BLaER1 treated with 17β-estradiol and CSF1 and Interleukin-3, amounts not matched to agents 10 nM and 100 nM (cell line): Measurements from ENCODE around the gene ERCC1.
A peak's percentile ranks its signal among the peaks of the same experiment; 100 is the strongest.
"Not testable (repeated sequence)": the region's sequence is repeated elsewhere in the genome, so short reads cannot be mapped to it uniquely, and the experiment has no call there.

Source experiments
- H3K27ac ChIP-seq, 11 experiments: shearing (Covaris generic); formaldehyde crosslinking; 2 replicates each; pipeline ENCODE4 v1.8.1; 2022
- H3K27me3 ChIP-seq, 11 experiments: shearing (Covaris generic); formaldehyde crosslinking; 2 replicates each; pipeline ENCODE4 v1.8.1; 2022
- H3K36me3 ChIP-seq, 11 experiments: shearing (Covaris generic); formaldehyde crosslinking; 2 replicates each; pipeline ENCODE4 v1.8.1; 2022
- H3K4me1 ChIP-seq, 10 experiments: shearing (Covaris generic); formaldehyde crosslinking; 2 replicates each; pipeline ENCODE4 v1.8.1; 2022
- H3K4me2 ChIP-seq, 11 experiments: shearing (Covaris generic); formaldehyde crosslinking; 2 replicates each; pipeline ENCODE4 v1.8.1; 2022
- H3K4me3 ChIP-seq, 10 experiments: shearing (Covaris generic); formaldehyde crosslinking; 2 replicates each; pipeline ENCODE4 v1.8.1; 2022
- H3K9ac ChIP-seq, 11 experiments: shearing (Covaris generic); formaldehyde crosslinking; 2 replicates each; pipeline ENCODE4 v1.8.1; 2022
- H3K9me3 ChIP-seq, 11 experiments: shearing (Covaris generic); formaldehyde crosslinking; replicated peaks in 1 of 11; 2 replicates each; pipeline ENCODE4 v1.8.1; 2022
- H4K20me1 ChIP-seq, 11 experiments: shearing (Covaris generic); formaldehyde crosslinking; 2 replicates each; pipeline ENCODE4 v1.8.1; 2022
- Cebpa-rat ChIP-seq, 11 experiments: shearing (Covaris generic); IDR thresholded peaks; 2 replicates each; pipeline ENCODE4 v1.8.1; 2022

ERCC1 gene

DNA sequence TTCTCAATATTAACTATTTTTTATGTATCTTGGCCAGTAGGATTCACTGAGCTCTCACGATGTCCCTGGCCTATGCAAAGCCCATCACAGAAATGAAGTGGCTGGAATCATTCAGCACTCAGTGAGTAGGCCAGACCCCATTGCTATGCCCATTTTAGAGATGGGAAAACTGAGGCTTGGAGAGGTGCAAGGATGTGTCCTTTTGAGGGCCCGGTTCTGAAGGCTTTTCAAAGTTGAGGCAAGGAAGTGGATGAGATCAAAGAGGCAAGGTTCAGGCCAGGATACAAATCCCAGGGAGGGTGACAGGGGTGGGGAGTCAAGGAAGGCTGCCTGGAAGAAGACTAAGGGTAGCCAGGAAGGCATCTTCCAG is 18.7 kb upstream of the ERCC1 start:
- no peaks in the 10 kb centered on the region for H4K20me1 ChIP-seq
- no peaks in the 10 kb centered on the region for H3K27me3 ChIP-seq
- no peak for TF ChIP-seq Cebpa-rat (IDR thresholded peaks at IDR 0.05)
- H3K9me3 ChIP-seq: no peaks in the 10 kb centered on the region
- no peaks in the 10 kb centered on the region for H3K36me3 ChIP-seq
- peak overlapping the region in 5 of 10 experiments; percentile 56 to 68 (median 59); a peak in 5 of 20 replicates for H3K4me3 ChIP-seq
- H3K4me1 ChIP-seq: peaks cover 46 to 78% (median 63%) of the 10 kb centered on the region in 10 experiments
- H3K9ac ChIP-seq: peak overlapping the region in 9 of 11 experiments; percentile 78 to 88 (median 83); a peak in 18 of 22 replicates
- peak overlapping the region in 10 of 11 experiments; percentile 87 to 94 (median 92); a peak in 20 of 22 replicates for H3K27ac ChIP-seq
- peak overlapping the region; percentile 76 to 97 (median 91) for H3K4me2 ChIP-seq

GRCh38 chr19:45440873-45441654 is 17.3 kb upstream of the ERCC1 start:
- peaks cover 46 to 69% (median 62%) of the 10 kb centered on the region in 10 experiments for H3K4me1 ChIP-seq
- TF ChIP-seq Cebpa-rat (IDR thresholded peaks at IDR 0.05): no peak
- H3K36me3 ChIP-seq: no peaks in the 10 kb centered on the region
- no peaks in the 10 kb centered on the region for H4K20me1 ChIP-seq
- H3K27ac ChIP-seq: peak overlapping the region in 10 of 11 experiments; percentile 79 to 93 (median 92); a peak in 18 of 22 replicates
- H3K4me2 ChIP-seq: peak overlapping the region; percentile 68 to 90 (median 81)
- H3K9me3 ChIP-seq: no peaks in the 10 kb centered on the region
- no peak overlapping the region; a peak in 1 of 20 replicates for H3K4me3 ChIP-seq
- H3K27me3 ChIP-seq: no peaks in the 10 kb centered on the region
- H3K9ac ChIP-seq: peak overlapping the region in 10 of 11 experiments; percentile 78 to 91 (median 88); a peak in 15 of 22 replicates

- Histone ChIP-seq H3K9ac (peak overlapping the region; percentile 78 to 91 (median 88); a peak in 21 of 22 replicates), H3K27ac (peak overlapping the region; percentile 79 to 93 (median 92); a peak in 20 of 22 replicates), H3K4me2 (peak overlapping the region; percentile 68 to 90 (median 81)), H3K27me3 (no peaks in the 10 kb centered on the region), H3K36me3 (no peaks in the 10 kb centered on the region), H4K20me1 (no peaks in the 10 kb centered on the region), H3K4me3 (peak overlapping the region; percentile 57 to 76 (median 69)), H3K9me3 (no peaks in the 10 kb centered on the region), H3K4me1 (peaks cover 46 to 61% (median 54%) of the 10 kb centered on the region in 10 experiments)
- no peak for TF ChIP-seq Cebpa-rat (IDR thresholded peaks at IDR 0.05)
Measured at GRCh38 chr19:45440259-45440638, 16.5 kb upstream of the ERCC1 start.

DNA sequence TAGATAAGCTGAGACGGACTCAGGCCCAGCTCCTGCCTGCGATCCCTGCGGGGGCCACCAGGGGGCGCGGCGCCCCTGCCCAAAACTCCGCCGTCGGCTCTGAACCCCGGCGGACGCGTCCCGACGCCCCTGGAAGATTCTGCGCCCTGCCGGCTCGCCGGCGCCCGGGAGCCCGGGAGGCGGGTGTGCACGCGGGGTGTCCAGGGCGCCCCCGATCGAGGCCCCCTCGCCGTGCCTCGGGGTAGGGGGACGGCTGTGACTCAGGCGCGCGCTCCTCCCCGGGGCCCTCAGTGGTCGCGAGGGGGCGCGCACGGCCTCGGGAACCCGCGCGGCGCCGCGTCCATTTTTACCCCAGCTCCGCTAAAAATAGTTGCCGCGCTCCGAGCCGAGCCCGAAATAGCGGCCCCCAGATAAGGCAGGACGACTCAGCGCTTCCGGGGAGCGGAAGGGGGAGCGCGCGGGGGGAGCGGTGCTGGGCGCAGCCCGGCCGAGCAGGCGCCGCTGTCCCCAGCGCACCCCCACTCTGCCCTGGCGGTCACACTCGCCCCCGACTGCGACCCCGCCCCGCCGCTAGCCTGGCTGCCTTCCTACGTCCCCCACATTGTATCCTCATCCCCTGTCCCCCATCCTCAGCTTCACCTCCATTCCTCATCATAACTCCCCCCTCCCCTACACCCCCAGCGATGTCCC is 16.0 kb upstream of the ERCC1 start:
- peak overlapping the region; percentile 68 to 90 (median 81) for H3K4me2 ChIP-seq
- peaks cover 41 to 55% (median 48%) of the 10 kb centered on the region in 10 experiments for H3K4me1 ChIP-seq
- no peak for TF ChIP-seq Cebpa-rat (IDR thresholded peaks at IDR 0.05)
- peak overlapping the region; percentile 78 to 91 (median 88) for H3K9ac ChIP-seq
- H3K27ac ChIP-seq: peak overlapping the region; percentile 79 to 93 (median 92)
- no peaks in the 10 kb centered on the region for H3K9me3 ChIP-seq
- peak overlapping the region; percentile 57 to 76 (median 69) for H3K4me3 ChIP-seq
- H3K36me3 ChIP-seq: no peaks in the 10 kb centered on the region
- no peaks in the 10 kb centered on the region for H4K20me1 ChIP-seq
- H3K27me3 ChIP-seq: no peaks in the 10 kb centered on the region

DNA sequence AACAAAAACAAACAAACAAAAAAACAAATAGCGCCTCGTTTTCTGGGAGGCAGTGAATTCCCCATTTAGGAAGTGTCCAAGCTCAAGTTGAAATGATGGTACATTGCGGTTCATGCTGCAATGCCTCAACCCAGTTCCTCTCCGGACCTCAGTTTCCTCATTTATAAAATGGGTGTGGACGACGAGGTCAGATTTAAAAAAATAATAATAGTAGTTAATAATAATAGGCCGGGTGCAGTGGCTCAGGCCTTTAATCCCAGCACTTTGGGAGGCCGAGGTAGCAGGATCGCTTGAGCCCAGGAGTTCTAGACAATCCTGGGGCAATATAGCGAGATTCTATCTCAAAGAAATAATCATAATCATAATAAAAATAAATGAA is 15.5 kb upstream of the ERCC1 start:
- peak overlapping the region; percentile 78 to 91 (median 88) for H3K9ac ChIP-seq
- peak overlapping the region; percentile 57 to 76 (median 69) for H3K4me3 ChIP-seq

GRCh38 chr19:45437328-45437727 is 13.6 kb upstream of the ERCC1 start:
- Histone ChIP-seq H3K4me3 (no peak overlapping the region), H3K4me2 (no peak overlapping the region), H3K9me3 (no peaks in the 10 kb centered on the region), H3K36me3 (no peaks in the 10 kb centered on the region), H3K27me3 (no peaks in the 10 kb centered on the region), H3K27ac (no peak overlapping the region), H3K4me1 (peaks cover 22 to 37% (median 34%) of the 10 kb centered on the region in 10 experiments), H3K9ac (no peak overlapping the region), H4K20me1 (no peaks in the 10 kb centered on the region)
- TF ChIP-seq Cebpa-rat (IDR thresholded peaks at IDR 0.05): no peak

More for the DNA sequence above, 15.5 kb upstream of the ERCC1 start:
- Histone ChIP-seq H3K27ac (peak overlapping the region; percentile 79 to 93 (median 92); a peak in 21 of 22 replicates), H4K20me1 (no peaks in the 10 kb centered on the region), H3K36me3 (no peaks in the 10 kb centered on the region), H3K4me1 (peaks cover 37 to 51% (median 44%) of the 10 kb centered on the region in 10 experiments), H3K9me3 (no peaks in the 10 kb centered on the region), H3K4me2 (peak overlapping the region; percentile 68 to 90 (median 81)), H3K27me3 (no peaks in the 10 kb centered on the region)
- TF ChIP-seq Cebpa-rat (IDR thresholded peaks at IDR 0.05): no peak

DNA sequence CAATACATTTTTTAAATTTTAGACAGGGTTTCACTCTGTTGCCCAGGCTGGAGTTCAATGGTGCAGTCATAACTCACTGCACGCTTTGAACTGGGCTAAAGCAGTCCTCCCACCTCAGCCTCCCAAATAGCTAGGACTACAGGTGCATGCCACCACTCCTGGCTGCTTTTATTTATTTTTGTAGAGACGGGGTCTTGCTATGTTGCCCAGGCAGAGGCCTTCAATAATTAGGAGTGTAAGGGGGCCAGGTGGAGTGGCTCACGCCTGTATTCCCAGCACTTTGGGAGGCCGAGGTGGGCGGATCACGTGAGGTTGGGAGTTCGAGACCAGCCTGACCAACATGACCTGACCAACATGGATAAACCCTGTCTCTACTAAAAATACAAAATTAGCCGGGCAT is 8.8 kb upstream of the ERCC1 start:
- H3K4me3 ChIP-seq, H3K9me3 ChIP-seq, H3K9ac ChIP-seq, H4K20me1 ChIP-seq, H3K36me3 ChIP-seq, H3K4me2 ChIP-seq, H3K27ac ChIP-seq: not testable (repeated sequence)
- H3K4me1 ChIP-seq: peaks cover 5 to 34% (median 29%) of the 10 kb centered on the region in 10 experiments; a peak in 17 of 20 replicates
- H3K27me3 ChIP-seq: peaks cover 0 to 15% (median 8%) of the 10 kb centered on the region in 11 experiments; a peak in 11 of 22 replicates

DNA sequence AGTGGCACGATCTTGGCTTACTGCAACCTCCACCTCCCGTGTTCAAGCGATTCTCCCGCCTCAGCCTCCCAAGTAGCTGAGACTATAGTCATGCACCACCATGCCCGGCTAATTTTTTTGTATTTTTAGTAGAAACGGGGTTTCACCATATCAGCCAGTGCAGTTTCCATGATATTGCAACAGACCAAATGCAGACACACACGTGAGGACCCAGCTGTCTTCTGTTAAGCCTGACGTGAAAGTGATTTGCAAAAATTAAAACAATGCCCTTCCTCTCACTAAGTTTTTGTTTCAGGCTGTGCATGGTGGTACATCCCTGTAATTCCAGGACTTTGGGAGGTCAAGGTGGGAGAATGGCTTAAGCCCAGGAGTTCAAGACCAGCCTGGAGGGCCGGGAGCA is 7.3 kb upstream of the ERCC1 start:
- H3K4me3 ChIP-seq: not testable (repeated sequence)

GRCh38 chr19:45429896-45430295 is 6.2 kb upstream of the ERCC1 start:
- H3K9me3 ChIP-seq, H3K4me3 ChIP-seq, H3K36me3 ChIP-seq, H4K20me1 ChIP-seq: not testable (repeated sequence)
- Histone ChIP-seq H3K4me2 (peak overlapping the region in 7 of 11 experiments; percentile 6 to 94 (median 34); a peak in 4 of 22 replicates), H3K27me3 (peaks cover 0 to 15% (median 8%) of the 10 kb centered on the region in 11 experiments; a peak in 11 of 22 replicates), H3K4me1 (peaks cover 17 to 60% (median 51%) of the 10 kb centered on the region in 10 experiments), H3K27ac (peak overlapping the region in 4 of 11 experiments; percentile 35 to 60 (median 48); a peak in 6 of 22 replicates), H3K9ac (peak overlapping the region in 1 of 11 experiments; percentile 44; a peak in 1 of 22 replicates)

More for the DNA sequence above, 7.3 kb upstream of the ERCC1 start:
- H4K20me1 ChIP-seq, H3K36me3 ChIP-seq, H3K9me3 ChIP-seq: not testable (repeated sequence)
- H3K27ac ChIP-seq: peak overlapping the region in 8 of 11 experiments; percentile 42 to 60 (median 53); a peak in 12 of 22 replicates
- TF ChIP-seq Cebpa-rat (IDR thresholded peaks at IDR 0.05): peak in 5 of 11 experiments; percentile 21 to 67 (median 34); a peak in 7 of 22 replicates
- peak overlapping the region in 9 of 11 experiments; percentile 6 to 57 (median 41); a peak in 14 of 22 replicates for H3K4me2 ChIP-seq
- peak overlapping the region in 3 of 11 experiments; percentile 6 to 49 (median 35); a peak in 3 of 22 replicates for H3K9ac ChIP-seq
- peaks cover 0 to 15% (median 8%) of the 10 kb centered on the region in 11 experiments; a peak in 11 of 22 replicates for H3K27me3 ChIP-seq
- H3K4me1 ChIP-seq: peaks cover 6 to 49% (median 40%) of the 10 kb centered on the region in 10 experiments; a peak in 19 of 20 replicates
